CD1c-positive myeloid dendritic cell (primary cell): ENCODE data around the gene RC3H2.
"Not testable (repeated sequence)": the region's sequence is repeated elsewhere in the genome, so short reads cannot be mapped to it uniquely, and the experiment has no call there.

ENCODE experiments used
- DNase-seq: peaks from one replicate; pipeline ENCODE4 v3.0.0-alpha.2; 2016; ENCODE audit errors: extremely low spot score

RC3H2 gene

GRCh38 chr9:122841501-122841900 is 63.7 kb downstream of the RC3H2 start:
- DNase-seq = no peak

- not testable (repeated sequence) for DNase-seq
Observed at GRCh38 chr9:122838441-122838840, 66.7 kb downstream of the RC3H2 start.

- no peak for DNase-seq
Observed at GRCh38 chr9:122837266-122837850, 67.8 kb downstream of the RC3H2 start.

GRCh38 chr9:122835313-122835731 is 69.8 kb downstream of the RC3H2 start:
- DNase-seq = no peak

GRCh38 chr9:122832194-122832593 is 73.0 kb downstream of the RC3H2 start:
- DNase-seq = no peak

GRCh38 chr9:122828965-122829284 is 76.2 kb downstream of the RC3H2 start:
- not testable (repeated sequence) for DNase-seq

GRCh38 chr9:122827761-122828093 is 77.4 kb downstream of the RC3H2 start:
- DNase-seq = peak; percentile 11

- no peak for DNase-seq
Observed at GRCh38 chr9:122822938-122823337, 82.2 kb downstream of the RC3H2 start.

- no peak for DNase-seq
Observed at GRCh38 chr9:122822056-122822455, 83.1 kb downstream of the RC3H2 start.

GRCh38 chr9:122821278-122821943 is 83.7 kb downstream of the RC3H2 start:
- peak; percentile 64 for DNase-seq

GRCh38 chr9:122820490-122820845 is 84.7 kb downstream of the RC3H2 start:
- no peak for DNase-seq

- DNase-seq = no peak
Observed at GRCh38 chr9:122819791-122820489, 85.2 kb downstream of the RC3H2 start.

GRCh38 chr9:122819326-122819725 is 85.8 kb downstream of the RC3H2 start:
- DNase-seq = no peak

- DNase-seq = peak; percentile 4
Observed at GRCh38 chr9:122816163-122816867, 88.8 kb downstream of the RC3H2 start.

- DNase-seq = no peak
Observed at GRCh38 chr9:122815544-122815943, 89.6 kb downstream of the RC3H2 start.

GRCh38 chr9:122814545-122814944 is 90.6 kb downstream of the RC3H2 start:
- no peak for DNase-seq

- no peak for DNase-seq
Observed at GRCh38 chr9:122812736-122813135, 92.4 kb downstream of the RC3H2 start.

GRCh38 chr9:122810306-122810946 is 94.7 kb downstream of the RC3H2 start:
- peak; percentile 85 for DNase-seq

- DNase-seq = not testable (repeated sequence)
Observed at GRCh38 chr9:122809261-122809660, 95.9 kb downstream of the RC3H2 start.

GRCh38 chr9:122808141-122808540 is 97.0 kb downstream of the RC3H2 start:
- no peak for DNase-seq

GRCh38 chr9:122807271-122807900 is 97.8 kb downstream of the RC3H2 start:
- peak; percentile 7 for DNase-seq

GRCh38 chr9:122806661-122807060 is 98.5 kb downstream of the RC3H2 start:
- no peak for DNase-seq
